Measurements from ENCODE around the gene XPA. TPM values are rescaled to one million over a fixed set of nuclear protein-coding genes. Genes with fewer than 3 reads are reported as not detected.

The XPA gene
- total and polyA plus RNA-seq, 2 of the 13 experiments (the other 11 are each of a cell fraction or from before 2014, with no cell fraction given), result 2.3 to 15.2 TPM

GRCh38 chr9:97632985-97633858 is 63.9 kb downstream of the XPA start, which contains the start of the genes NCBP1 and TSTD2 (continued):
- TF ChIP-seq BRF2 (CRISPR knock-in tag; IDR thresholded peaks at IDR 0.05) (0 out of 2 replicates have a peak, but pooled peaks have one; percentile 19), ZNF510 (CRISPR knock-in tag; IDR thresholded peaks at IDR 0.05; ENCODE audit: low read depth) (no peak), SOX5 (CRISPR knock-in tag; IDR thresholded peaks at IDR 0.05; ENCODE audit: borderline replicate concordance) (peak; percentile 46; the same call in 1 of the 2 replicates), ZNF562 (CRISPR knock-in tag; IDR thresholded peaks at IDR 0.05; ENCODE audit: borderline replicate concordance) (no peak), BRD4 (CRISPR knock-in tag; IDR thresholded peaks at IDR 0.05) (no peak), HMGXB3 (CRISPR knock-in tag; IDR thresholded peaks at IDR 0.05; ENCODE audit: borderline replicate concordance) (peak; percentile 85), AFF4 (CRISPR knock-in tag; IDR thresholded peaks at IDR 0.05) (no peak), MAF1 (CRISPR knock-in tag; IDR thresholded peaks at IDR 0.05; ENCODE audit: borderline replicate concordance) (peak; percentile 75; the same call in 1 of the 2 replicates), ZNF282 (IDR thresholded peaks at IDR 0.05; ENCODE audit: partially characterized antibody) (no peak), BCLAF1 (IDR thresholded peaks at IDR 0.05) (no peak), ZNF512B (CRISPR knock-in tag; IDR thresholded peaks at IDR 0.05; ENCODE audit: borderline replicate concordance) (no peak)

Measured in HepG2 (cell line).